ENCODE measurements around the gene TRAK2. TPM values are rescaled to one million over a fixed set of nuclear protein-coding genes. Genes with fewer than 3 reads are reported as not detected.

The TRAK2 gene
- total RNA-seq, 4 donors from 2014 or later, result 7.9 to 32.8 (median 13.7) TPM

DNA sequence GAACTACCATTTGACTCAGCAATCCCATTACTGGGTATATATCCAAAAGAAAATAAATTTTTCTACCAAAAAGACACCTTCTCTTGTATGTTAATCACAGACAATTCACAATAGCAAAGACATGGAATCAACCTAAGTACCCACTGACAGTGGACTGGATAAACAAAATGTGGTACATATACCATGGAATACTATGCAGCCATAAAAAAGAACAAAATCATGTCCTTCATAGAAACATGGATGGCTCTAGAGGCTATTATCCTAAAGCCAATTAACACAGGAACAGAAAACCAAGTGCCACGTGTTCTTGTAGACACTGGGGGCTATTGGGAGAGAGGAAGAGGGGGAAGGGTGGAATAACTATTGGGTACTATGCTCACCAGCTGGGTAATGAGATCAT lies 121.8 kb downstream of the TRAK2 start:
- intact Hi-C loops (cut with DNase I), result no loop called here
- peaks cover 0 to 5% (median 0%) of the 10 kb centered on the region in 3 donors for H3K9me3 ChIP-seq
- TF ChIP-seq, protein P1, sequence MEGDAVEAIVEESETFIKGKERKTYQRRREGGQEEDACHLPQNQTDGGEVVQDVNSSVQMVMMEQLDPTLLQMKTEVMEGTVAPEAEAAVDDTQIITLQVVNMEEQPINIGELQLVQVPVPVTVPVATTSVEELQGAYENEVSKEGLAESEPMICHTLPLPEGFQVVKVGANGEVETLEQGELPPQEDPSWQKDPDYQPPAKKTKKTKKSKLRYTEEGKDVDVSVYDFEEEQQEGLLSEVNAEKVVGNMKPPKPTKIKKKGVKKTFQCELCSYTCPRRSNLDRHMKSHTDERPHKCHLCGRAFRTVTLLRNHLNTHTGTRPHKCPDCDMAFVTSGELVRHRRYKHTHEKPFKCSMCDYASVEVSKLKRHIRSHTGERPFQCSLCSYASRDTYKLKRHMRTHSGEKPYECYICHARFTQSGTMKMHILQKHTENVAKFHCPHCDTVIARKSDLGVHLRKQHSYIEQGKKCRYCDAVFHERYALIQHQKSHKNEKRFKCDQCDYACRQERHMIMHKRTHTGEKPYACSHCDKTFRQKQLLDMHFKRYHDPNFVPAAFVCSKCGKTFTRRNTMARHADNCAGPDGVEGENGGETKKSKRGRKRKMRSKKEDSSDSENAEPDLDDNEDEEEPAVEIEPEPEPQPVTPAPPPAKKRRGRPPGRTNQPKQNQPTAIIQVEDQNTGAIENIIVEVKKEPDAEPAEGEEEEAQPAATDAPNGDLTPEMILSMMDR (IDR thresholded peaks at IDR 0.05), result no peak
- no peak for TF ChIP-seq POLR2A (IDR thresholded peaks at IDR 0.05)
- H3K27ac ChIP-seq, result no peak overlapping the region
- H3K4me3 ChIP-seq, result no peak overlapping the region
- H3K4me1 ChIP-seq, result no peaks in the 10 kb centered on the region
- 29 to 58% methylated on average over 1 of the region's 1 CpG for WGBS, 2 donors
- no peak for DNase-seq
- no peaks in the 10 kb centered on the region for H3K27me3 ChIP-seq
- no peaks in the 10 kb centered on the region for H3K36me3 ChIP-seq

DNA sequence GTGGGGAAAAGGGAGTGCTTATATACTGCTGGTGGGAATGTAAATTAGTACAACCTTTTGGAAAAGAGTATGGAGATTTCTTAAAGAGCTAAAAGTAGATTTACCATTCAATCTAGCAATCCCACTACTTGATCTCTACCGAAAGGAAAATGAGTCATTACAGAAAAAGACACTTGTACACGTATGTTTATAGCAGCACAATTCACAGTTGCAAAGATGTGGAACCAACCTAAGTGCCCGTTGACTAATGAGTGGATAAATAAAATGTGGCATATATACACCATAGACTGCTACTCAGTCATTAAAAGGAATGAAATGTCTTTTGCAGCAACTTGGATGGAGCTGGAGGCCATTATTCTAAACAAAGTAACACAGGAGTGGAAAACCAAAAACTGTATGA lies 123.6 kb downstream of the TRAK2 start:
- no peaks in the 10 kb centered on the region for H3K4me1 ChIP-seq
- no peak for TF ChIP-seq POLR2A (IDR thresholded peaks at IDR 0.05)
- TF ChIP-seq, protein P1 (IDR thresholded peaks at IDR 0.05), result no peak
- no peaks in the 10 kb centered on the region for H3K36me3 ChIP-seq
- DNase-seq, result no peak
- no peak overlapping the region for H3K27ac ChIP-seq
- 67 to 75% methylated on average over 3 of the region's 3 CpGs for WGBS, 2 donors
- H3K9me3 ChIP-seq, result peaks cover 0 to 15% (median 7%) of the 10 kb centered on the region in 3 donors
- no peaks in the 10 kb centered on the region for H3K27me3 ChIP-seq
- H3K4me3 ChIP-seq, result no peak overlapping the region
- intact Hi-C loops (cut with DNase I), result no loop called here

Small RNA genes within 50 kb of the gene (small RNA-seq; reads per million reads assigned to genes)
- 0 reads per million in 4 donors for gene RF00019

Other genes starting within 250 kb of the TRAK2 start
- gene CASP8, start 190.9 kb downstream of the TRAK2 start, total RNA-seq, result 10 to 100 TPM; 13.8 to 28.2 (median 22.8) TPM
- 1 to 10 TPM in 1 of 4 donors, under 1 TPM in 3; 0.19 to 5.1 (median 0.52) TPM for gene FLACC1, start 94.1 kb downstream of the TRAK2 start, total RNA-seq
- 10 to 100 TPM in 3 of 4 donors, 1 to 10 TPM in 1; 4.8 to 18.2 (median 14.6) TPM for gene STRADB, start 282 bp upstream of the TRAK2 start, total RNA-seq
- 10 to 100 TPM; 12.8 to 43.3 (median 26.8) TPM for gene TMEM237, start 192.0 kb upstream of the TRAK2 start, total RNA-seq
- gene MPP4, start 247.2 kb upstream of the TRAK2 start, total RNA-seq, result under 1 TPM in 1 of 4 donors, not detected in 3; 0.19 TPM

Data from esophagus squamous epithelium (tissue), 5 donors.